GM19452 (cell line): Measurements from ENCODE around the gene CENPP.

Source experiments
- ATAC-seq: cut with Tn5 transposase; IDR thresholded peaks from one replicate; pipeline ENCODE4 v1.9.1; 2021; ENCODE audit not compliant: unreplicated experiment

CENPP gene

GRCh38 chr9:92474587-92474986 is 148.8 kb downstream of the CENPP start:
- ATAC-seq: no peak

GRCh38 chr9:92476962-92477361 is 151.2 kb downstream of the CENPP start:
- ATAC-seq: no peak

GRCh38 chr9:92478783-92479182 is 153.0 kb downstream of the CENPP start:
- no peak for ATAC-seq

DNA sequence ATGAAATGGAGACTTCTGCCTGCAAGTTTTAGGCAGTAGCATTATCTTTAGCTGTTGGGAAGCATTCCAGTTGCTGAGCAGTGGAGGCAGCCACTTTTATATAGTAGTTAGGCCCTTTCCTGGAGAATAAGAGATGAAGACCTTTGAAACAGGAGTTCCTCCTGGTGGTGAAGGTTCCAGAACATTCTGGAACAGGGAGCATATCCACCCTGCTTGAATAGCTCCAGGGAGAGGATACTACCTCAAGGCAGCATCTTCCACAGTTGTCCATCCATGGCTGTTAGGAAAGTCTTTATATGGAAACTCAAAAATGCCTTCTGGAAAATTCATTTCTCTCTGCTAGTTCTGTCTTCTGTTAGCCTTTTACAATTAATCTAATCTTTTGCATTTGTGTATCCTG is 153.6 kb downstream of the CENPP start:
- ATAC-seq: no peak

GRCh38 chr9:92480291-92480771 is 154.6 kb downstream of the CENPP start:
- ATAC-seq: no peak

DNA sequence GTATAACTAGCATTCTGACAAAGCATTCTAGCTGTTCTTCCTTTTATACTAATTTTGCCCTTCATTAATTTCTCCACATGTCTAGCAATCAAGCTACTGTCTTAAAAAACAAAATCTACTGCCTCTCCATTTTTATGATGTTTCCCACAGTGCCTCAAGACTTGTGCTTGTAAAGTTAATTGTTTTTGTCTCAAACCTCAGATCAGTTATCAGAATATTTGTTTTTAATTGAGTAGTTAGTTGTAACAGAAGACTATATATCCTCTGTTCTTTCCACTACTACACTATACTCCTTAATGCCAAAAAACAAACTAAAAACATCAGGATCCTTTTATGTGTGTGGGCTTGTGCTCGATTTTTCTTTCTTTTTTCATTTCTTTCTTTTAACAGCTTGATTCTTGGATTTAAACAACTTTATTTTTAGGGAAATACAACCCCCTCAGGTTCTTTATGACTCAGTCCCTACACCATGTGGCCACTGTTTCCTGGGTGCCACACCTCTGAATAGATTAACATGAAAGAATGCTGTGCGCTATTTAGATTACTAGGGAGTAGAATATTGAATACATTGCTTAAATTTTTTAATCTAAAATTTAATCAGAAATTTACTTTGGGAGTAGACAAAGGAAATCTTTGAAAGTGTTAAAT is 155.4 kb downstream of the CENPP start:
- no peak for ATAC-seq

- no peak for ATAC-seq
These were observed 156.6 kb downstream of the CENPP start, which contains the start of gene ASPN for GRCh38 chr9:92482329-92482728. Gene ASPN, minus strand, starts transcription at chr9:92482506.

GRCh38 chr9:92482805-92483204 is 157.1 kb downstream of the CENPP start:
- ATAC-seq: no peak

DNA sequence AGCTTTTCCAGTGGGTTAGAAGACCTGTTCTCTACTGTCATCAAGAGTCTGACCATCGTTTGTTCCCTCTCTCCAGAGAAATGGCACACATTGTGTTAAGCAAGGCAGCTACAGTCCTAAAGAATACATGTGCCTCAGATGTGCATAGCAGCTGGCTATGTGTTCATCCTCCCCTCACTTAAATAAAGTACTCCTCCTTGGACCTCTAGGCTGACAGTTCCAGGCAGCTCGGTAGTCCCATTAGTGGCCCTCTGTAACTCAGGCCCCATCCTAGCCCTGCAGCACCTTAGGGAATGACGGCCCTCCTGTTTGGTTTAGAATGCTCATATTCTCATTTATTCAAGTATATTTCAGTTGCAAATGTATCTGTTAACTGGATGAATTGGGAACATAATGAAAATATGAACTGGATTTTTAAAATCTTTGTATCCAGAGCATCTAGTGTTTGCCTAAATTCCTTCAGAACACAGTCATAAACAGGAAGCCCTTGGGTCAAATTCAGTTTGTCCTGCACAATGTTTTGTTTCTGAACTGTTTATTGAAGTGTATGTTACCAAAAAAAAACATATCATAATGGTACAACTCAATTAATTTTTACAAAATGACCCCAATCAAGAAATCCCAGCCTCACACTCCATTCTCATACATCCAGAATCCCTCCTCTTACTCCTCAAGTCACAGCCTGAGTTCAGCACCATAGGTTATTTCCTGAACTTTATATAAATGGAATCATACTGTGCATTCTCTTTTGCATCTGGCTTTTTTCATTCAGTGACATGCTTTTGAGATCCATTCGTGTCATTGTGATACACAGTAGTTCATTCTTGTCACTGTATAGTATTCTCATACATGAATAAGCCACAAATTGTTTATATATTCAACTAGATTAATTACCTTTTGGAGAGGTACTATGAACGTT is 158.1 kb downstream of the CENPP start:
- ATAC-seq: no peak

DNA sequence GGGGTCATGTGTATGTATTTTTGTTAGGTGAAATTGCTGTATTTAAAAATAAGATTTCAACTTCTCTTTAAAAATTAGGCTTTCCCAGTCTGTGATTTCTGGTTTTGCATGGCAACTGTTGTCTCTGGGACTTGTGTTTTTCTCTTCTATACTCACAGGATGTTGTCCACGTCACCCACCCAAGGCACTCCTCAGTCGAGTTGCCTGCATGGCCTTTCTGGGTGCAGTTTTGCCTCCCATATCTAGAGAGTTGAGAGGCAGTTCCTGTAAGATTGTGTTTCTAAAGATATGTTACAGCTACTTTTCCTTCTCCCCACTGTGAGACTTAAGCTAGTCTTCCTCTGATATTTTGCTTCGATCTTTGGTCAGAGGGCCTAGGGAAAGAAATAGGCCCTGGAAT is 158.8 kb downstream of the CENPP start:
- no peak for ATAC-seq

- ATAC-seq: no peak
These were observed 160.6 kb downstream of the CENPP start for GRCh38 chr9:92486371-92486770.

- ATAC-seq: no peak
These were observed 163.2 kb downstream of the CENPP start for GRCh38 chr9:92488681-92489550.

- ATAC-seq: no peak
These were observed 167.1 kb downstream of the CENPP start for GRCh38 chr9:92492781-92493401.

- no peak for ATAC-seq
These were observed 168.1 kb downstream of the CENPP start for GRCh38 chr9:92493749-92494387.

DNA sequence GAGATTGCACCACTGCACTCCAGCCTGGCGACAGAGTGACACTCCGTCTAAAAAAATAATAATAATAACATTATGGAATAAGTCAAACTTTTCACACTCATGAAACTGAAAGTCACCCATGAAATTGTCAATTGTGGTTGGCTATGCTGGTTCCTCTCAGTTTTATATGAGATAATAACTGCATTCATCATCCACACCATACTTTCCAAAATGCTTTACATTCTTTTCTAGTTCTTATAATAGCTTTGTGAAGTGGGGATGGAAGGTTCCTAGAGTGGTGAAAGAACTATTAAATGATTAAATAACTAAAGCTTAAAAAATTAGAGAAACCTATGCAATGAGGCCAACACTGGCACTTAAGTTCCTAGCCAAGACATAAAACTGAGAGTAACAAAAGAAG is 169.1 kb downstream of the CENPP start:
- ATAC-seq: no peak

- no peak for ATAC-seq
These were observed 170.8 kb downstream of the CENPP start for GRCh38 chr9:92496396-92497176.

DNA sequence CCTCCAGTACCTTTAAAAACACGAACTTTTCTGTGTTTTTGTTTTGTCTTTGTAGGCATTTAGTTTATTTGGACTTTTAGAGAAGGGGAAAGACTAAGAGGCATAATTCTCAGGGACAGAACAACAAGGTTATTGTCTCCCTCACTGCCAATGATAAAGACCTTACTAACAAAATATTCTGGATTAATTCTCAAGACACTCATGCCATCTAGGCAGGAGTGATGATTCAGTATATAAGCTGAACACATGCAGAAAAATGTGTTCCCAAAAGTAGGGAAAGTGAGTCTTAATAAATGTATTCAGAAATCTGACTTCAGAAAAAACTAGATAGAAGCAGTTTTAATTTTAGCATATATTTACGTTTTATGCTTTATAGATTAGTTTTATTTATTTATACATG is 173.9 kb downstream of the CENPP start:
- no peak for ATAC-seq

DNA sequence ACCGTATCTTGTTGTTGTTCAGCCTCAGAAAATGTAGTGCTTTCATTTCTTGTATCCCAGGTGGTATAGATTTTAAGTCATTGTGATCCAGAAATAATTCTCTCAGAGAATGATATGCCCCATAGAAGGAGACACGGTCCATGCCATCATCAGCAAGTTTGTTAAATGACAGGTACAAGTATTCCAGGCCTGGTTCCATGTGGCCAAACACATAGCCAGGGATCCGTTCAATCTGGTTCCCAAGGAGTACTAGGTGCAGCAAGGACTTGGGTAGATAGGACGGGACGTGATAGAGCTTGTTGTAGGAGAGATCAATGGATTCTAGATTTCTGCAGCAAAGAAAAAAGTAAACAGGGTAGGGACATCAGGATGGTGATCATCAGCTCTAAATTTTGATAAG is 175.0 kb downstream of the CENPP start:
- ATAC-seq: no peak

DNA sequence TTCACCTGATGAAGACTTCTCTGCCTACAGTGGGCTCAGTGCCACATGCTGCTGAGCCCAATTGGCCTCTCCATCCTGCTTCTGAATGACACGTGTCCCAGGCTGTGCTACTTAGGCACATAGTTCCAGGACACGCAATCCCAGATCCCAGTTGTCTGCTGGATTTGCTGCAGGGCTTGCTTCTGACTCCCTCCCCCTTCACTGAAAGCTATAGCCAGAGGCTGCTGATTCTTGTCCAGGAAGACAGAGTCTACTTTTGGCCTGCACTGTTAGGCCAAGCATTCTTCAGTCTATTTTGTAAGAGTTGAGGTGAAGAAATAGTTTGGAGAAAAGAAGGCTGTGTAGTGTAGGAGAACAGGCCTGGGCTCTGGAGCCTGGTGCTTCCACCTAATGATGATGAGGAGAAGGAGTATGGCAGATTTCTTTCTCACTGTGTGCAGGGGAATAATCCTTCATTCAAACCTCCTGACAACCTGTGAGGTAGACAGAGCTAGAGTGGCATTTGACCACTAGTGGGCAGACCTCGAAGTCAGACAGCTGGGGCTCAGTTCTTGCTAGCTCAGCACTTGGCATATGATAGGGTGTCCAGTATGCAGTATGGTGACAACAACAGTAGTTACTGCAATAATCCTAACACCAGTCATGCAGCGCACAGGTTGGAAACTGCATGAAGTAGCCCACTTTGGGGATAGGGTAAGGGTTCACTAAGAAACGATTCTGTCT is 176.1 kb downstream of the CENPP start:
- no peak for ATAC-seq
